Mammary epithelial cell (primary cell): ENCODE data around the gene DNAH1.

Source experiments
- CTCF ChIP-seq, 2 donors: IDR thresholded peaks in 1 of 2; conservative IDR thresholded peaks in 1 of 2; 2 replicates each; pipeline ENCODE4 v1.5.1; 2011 to 2012; ENCODE audit warnings: inconsistent platforms in 2 of 2, low read length in 2 of 2, mild to moderate bottlenecking in 2 of 2, control low read depth in 1 of 2, low read depth in 1 of 2; ENCODE audit not compliant: insufficient read depth in 1 of 2; ENCODE audit errors: extremely low read depth in 1 of 2
- EZH2 ChIP-seq: IDR thresholded peaks from 2 replicates; pipeline ENCODE4 v1.6.1; 2012; ENCODE audit warnings: low read length, inconsistent platforms, borderline replicate concordance

- TF ChIP-seq CTCF (conservative IDR thresholded peaks at IDR 0.05 in 1 of 2, IDR thresholded peaks at IDR 0.05 in 1 of 2; ENCODE audit: extremely low read depth in 1 of 2, insufficient read depth in 1 of 2, low read depth in 1 of 2, low read length in 2 of 2) (no peak), EZH2 (no peak)
These were observed 45.3 kb downstream of the DNAH1 start for GRCh38 chr3:52361454-52361853.
